Parathyroid adenoma (tissue), 2 donors: ENCODE results near the gene AP3D1.
"Not testable (repeated sequence)": the region's sequence is repeated elsewhere in the genome, so short reads cannot be mapped to it uniquely, and the experiment has no call there.

Source experiments
- H2AFZ ChIP-seq: fragments of 300-600 bp; sonication (generic); one replicate; pipeline ENCODE4 v1.7.0; 2017; ENCODE audit warnings: antibody characterized with exemption, mild to moderate bottlenecking
- H3K27ac ChIP-seq: fragments of 300-600 bp; sonication (generic); one replicate; pipeline ENCODE4 v1.7.0; 2017
- H3K27me3 ChIP-seq: fragments of 300-600 bp; sonication (generic); one replicate; pipeline ENCODE4 v1.7.0; 2017; ENCODE audit warnings: low read length; ENCODE audit not compliant: control insufficient read depth, insufficient read depth
- H3K36me3 ChIP-seq: fragments of 300-600 bp; sonication (generic); one replicate; pipeline ENCODE4 v1.7.0; 2017; ENCODE audit warnings: low read length; ENCODE audit not compliant: control insufficient read depth, insufficient read depth
- H3K4me1 ChIP-seq: fragments of 300-600 bp; sonication (generic); one replicate; pipeline ENCODE4 v1.7.0; 2017; ENCODE audit warnings: control low read depth
- H3K4me2 ChIP-seq: fragments of 300-600 bp; sonication (generic); one replicate; pipeline ENCODE4 v1.7.0; 2017; ENCODE audit warnings: low read length
- H3K4me3 ChIP-seq: fragments of 300-600 bp; sonication (generic); one replicate; pipeline ENCODE4 v1.7.0; 2017; ENCODE audit warnings: low read depth, low read length
- H3K79me2 ChIP-seq: fragments of 300-600 bp; sonication (generic); one replicate; pipeline ENCODE4 v1.7.0; 2017; ENCODE audit warnings: control low read depth
- H3K9ac ChIP-seq: fragments of 300-600 bp; sonication (generic); one replicate; pipeline ENCODE4 v1.7.0; 2017; ENCODE audit warnings: mild to moderate bottlenecking
- H3K9me3 ChIP-seq: fragments of 300-600 bp; sonication (generic); one replicate; pipeline ENCODE4 v1.7.0; 2017; ENCODE audit warnings: low read length; ENCODE audit not compliant: control insufficient read depth
- TF ChIP-seq, protein P1 (sequence below): fragments of 300-600 bp; sonication (generic); IDR thresholded peaks from one replicate; pipeline ENCODE4 v1.7.0; 2017; ENCODE audit warnings: antibody characterized with exemption, mild to moderate bottlenecking
- donor health status: primary hyperparathyroidism.

The AP3D1 gene

GRCh38 chr19:2089001-2089711 is 62.2 kb downstream of the AP3D1 start:
- H3K9ac ChIP-seq: no peak overlapping the region

GRCh38 chr19:2087621-2088100 is 63.7 kb downstream of the AP3D1 start:
- no peaks in the 10 kb centered on the region for H3K9me3 ChIP-seq
- no peak overlapping the region for H3K4me2 ChIP-seq
- H3K27me3 ChIP-seq: no peaks in the 10 kb centered on the region
- TF ChIP-seq, protein P1, sequence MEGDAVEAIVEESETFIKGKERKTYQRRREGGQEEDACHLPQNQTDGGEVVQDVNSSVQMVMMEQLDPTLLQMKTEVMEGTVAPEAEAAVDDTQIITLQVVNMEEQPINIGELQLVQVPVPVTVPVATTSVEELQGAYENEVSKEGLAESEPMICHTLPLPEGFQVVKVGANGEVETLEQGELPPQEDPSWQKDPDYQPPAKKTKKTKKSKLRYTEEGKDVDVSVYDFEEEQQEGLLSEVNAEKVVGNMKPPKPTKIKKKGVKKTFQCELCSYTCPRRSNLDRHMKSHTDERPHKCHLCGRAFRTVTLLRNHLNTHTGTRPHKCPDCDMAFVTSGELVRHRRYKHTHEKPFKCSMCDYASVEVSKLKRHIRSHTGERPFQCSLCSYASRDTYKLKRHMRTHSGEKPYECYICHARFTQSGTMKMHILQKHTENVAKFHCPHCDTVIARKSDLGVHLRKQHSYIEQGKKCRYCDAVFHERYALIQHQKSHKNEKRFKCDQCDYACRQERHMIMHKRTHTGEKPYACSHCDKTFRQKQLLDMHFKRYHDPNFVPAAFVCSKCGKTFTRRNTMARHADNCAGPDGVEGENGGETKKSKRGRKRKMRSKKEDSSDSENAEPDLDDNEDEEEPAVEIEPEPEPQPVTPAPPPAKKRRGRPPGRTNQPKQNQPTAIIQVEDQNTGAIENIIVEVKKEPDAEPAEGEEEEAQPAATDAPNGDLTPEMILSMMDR: no peak
- H3K4me1 ChIP-seq: no peaks in the 10 kb centered on the region
- H3K36me3 ChIP-seq: no peaks in the 10 kb centered on the region
- no peak overlapping the region for H2AFZ ChIP-seq
- H3K9ac ChIP-seq: no peak overlapping the region
- H3K27ac ChIP-seq: no peak overlapping the region
- H3K79me2 ChIP-seq: peaks cover 5% of the 10 kb centered on the region
- H3K4me3 ChIP-seq: no peak overlapping the region

More at GRCh38 chr19:2089001-2089711, 62.2 kb downstream of the AP3D1 start:
- Histone ChIP-seq H3K9me3 (no peaks in the 10 kb centered on the region), H3K4me1 (no peaks in the 10 kb centered on the region), H3K27ac (no peak overlapping the region), H3K27me3 (no peaks in the 10 kb centered on the region), H3K36me3 (no peaks in the 10 kb centered on the region), H2AFZ (no peak overlapping the region), H3K79me2 (peaks cover 5% of the 10 kb centered on the region), H3K4me3 (no peak overlapping the region), H3K4me2 (no peak overlapping the region)
- TF ChIP-seq, protein P1: no peak

DNA sequence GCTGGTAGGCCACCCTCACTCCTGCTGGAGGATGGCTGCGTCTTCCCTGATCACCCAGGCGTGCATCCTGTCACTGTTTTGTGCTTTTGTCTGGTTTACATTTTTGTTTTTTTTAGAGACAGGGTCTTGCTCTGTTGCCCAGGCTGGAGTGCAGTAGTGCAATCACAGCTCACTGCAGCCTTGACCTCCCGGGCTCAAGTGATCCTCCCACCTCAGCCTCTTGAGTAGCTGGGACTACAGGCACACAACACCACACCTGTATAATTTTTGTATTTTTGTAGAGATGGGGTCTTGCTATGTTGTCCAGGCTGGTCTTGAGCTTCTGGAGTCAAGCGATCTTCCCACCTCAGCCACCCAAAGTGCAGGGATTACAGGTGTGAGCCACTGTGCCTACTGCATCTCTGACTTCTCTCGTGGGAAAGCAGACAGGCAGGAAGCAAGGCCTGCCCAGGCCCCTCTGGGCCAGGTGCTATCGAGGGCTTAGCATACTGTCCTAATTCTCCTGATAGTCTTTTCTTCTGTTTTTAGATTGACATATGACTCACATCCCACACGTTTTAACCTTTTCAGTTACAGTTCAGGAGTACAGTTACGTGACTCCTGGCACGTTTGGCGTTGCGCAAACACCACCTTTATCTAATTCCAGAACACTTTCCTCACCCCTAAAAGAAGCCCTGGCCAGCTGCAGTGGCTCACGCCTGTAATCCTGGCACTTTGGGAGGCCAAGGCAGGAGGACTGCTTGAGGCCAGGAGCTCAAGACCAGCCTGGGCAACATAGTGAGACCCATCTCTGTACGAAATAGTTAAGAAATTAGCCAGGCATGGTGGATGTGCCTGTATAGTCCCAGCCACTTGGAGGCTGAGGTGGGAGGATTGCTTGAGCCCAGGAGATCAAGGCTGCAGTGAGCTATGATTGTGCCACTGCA is 64.4 kb downstream of the AP3D1 start:
- not testable (repeated sequence) for H3K79me2 ChIP-seq, H3K36me3 ChIP-seq, H3K27me3 ChIP-seq, H3K4me2 ChIP-seq, H3K9ac ChIP-seq, H3K4me3 ChIP-seq, H3K27ac ChIP-seq, H3K9me3 ChIP-seq, H3K4me1 ChIP-seq, H2AFZ ChIP-seq

DNA sequence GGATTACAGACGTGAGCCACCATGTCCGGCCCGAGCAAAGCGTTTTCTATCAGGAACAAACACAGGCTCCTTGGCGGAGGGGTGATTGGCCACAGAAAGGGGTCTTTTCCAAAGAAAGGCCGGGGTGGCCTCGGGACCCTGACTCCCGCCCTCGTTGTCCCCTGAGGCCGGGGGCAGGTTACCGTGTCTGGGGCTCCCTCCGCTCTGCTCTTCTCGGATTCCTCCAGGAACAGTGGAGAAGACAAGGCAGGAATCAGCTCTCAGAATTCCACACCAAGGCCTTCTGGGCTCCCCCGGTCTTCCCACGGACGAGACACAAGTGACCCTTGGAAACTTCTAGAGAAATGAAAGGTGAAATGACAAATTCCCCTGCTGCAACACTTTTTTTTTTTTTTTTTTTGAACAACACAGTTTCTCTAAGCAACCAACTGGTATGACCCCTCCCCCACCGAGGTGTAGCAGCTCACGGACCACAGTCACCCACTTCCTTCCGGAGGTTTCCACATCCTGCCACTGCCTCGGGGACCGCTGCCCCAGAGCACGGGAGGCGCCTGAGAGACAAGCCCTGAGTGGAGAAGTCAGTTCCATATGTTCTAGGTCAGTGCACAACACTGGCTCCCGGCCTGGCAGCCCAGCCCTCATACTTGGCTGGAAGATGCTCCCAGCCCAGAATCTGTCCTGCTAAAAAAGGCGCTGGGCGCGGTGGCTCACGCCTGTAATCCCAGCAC is 66.2 kb downstream of the AP3D1 start:
- Histone ChIP-seq H3K4me3 (peak overlapping the region; percentile 5), H3K9ac (no peak overlapping the region)

More for the DNA sequence above, 66.2 kb downstream of the AP3D1 start:
- no peaks in the 10 kb centered on the region for H3K9me3 ChIP-seq
- no peaks in the 10 kb centered on the region for H3K4me1 ChIP-seq
- H3K4me2 ChIP-seq: no peak overlapping the region
- H3K27me3 ChIP-seq: no peaks in the 10 kb centered on the region
- H3K36me3 ChIP-seq: no peaks in the 10 kb centered on the region
- no peak overlapping the region for H2AFZ ChIP-seq
- TF ChIP-seq, protein P1: no peak
- H3K27ac ChIP-seq: peak overlapping the region; percentile 15
- H3K79me2 ChIP-seq: no peaks in the 10 kb centered on the region
